ENCODE data around the gene ANKFN1.

GRCh38 chr17:56543280-56543679, 390.0 kb downstream of the ANKFN1 start:
- TF ChIP-seq HMGXB4 (CRISPR knock-in tag; IDR thresholded peaks at IDR 0.05; ENCODE audit: borderline replicate concordance in 1 of 2, low read depth in 1 of 2) (no peak), PBX3 (CRISPR knock-in tag; IDR thresholded peaks at IDR 0.05; ENCODE audit: borderline replicate concordance) (no peak)

Data from HepG2 (cell line).